HG03064 (cell line): ENCODE measurements around the gene MAP2.

Experiments used
- ATAC-seq: cut with Tn5 transposase; IDR thresholded peaks from one replicate; pipeline ENCODE4 v1.9.1; 2021; ENCODE audit warnings: low read depth; ENCODE audit not compliant: unreplicated experiment

Gene MAP2

GRCh38 chr2:209773377-209773776 is 349.5 kb downstream of the MAP2 start:
- ATAC-seq: no peak
